ENCODE results near the gene MAMLD1.

MAMLD1 gene

DNA sequence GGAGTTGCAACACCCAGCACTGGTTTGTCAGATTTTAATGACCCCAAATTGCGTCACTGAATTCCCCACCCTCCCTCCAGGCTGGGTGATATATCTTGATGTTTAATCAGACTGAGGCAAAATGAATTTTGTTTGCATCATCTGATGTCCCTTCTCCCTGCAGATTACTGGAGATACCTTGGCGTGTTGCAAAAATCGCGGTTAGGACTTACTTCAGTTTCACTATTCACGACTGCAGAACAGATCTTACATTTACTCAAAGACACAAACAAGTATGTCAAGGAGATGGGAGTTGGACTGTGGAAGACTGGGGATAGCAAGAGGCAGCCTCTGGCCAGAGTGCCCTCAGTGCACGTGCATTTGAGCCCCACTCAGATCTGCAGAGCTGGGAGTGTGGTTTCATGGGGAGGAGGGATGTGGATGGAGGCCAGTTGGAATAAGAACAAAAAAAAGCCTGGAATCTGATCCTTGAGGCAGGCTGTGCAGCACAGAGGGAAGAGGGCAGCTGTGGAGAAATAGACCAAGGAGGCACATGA, 113.1 kb downstream of the MAMLD1 start:
- Histone ChIP-seq H3K4me1 (ENCODE audit: insufficient read depth, low read length, severe bottlenecking) (no peaks in the 10 kb centered on the region), H3K9ac (ENCODE audit: low read length) (no peak overlapping the region), H3K27me3 (ENCODE audit: insufficient read depth, low read length) (no peaks in the 10 kb centered on the region), H3F3A (ENCODE audit: insufficient read depth, low read length) (no peaks in the 10 kb centered on the region), H3K9me3 (ENCODE audit: low read length) (no peaks in the 10 kb centered on the region), H3K79me2 (ENCODE audit: insufficient read depth, low read length) (no peaks in the 10 kb centered on the region), H3K27ac (ENCODE audit: low read depth, low read length, poor library complexity, severe bottlenecking) (no peak overlapping the region), H4K20me1 (ENCODE audit: insufficient read depth, low read length) (no peaks in the 10 kb centered on the region), H3K4me3 (ENCODE audit: low read depth, low read length, poor library complexity, severe bottlenecking) (no peak overlapping the region), H3K36me3 (ENCODE audit: insufficient read depth, low read length) (no peaks in the 10 kb centered on the region), H2AFZ (ENCODE audit: low read length) (no peak overlapping the region), H3K9me2 (ENCODE audit: low read depth, low read length) (no peaks in the 10 kb centered on the region), H3K4me2 (ENCODE audit: low read length) (no peak overlapping the region)
- no peak for TF ChIP-seq EZH2 (IDR thresholded peaks at IDR 0.05; ENCODE audit: borderline replicate concordance, low read length)
- no peak for TF ChIP-seq CTCF (IDR thresholded peaks at IDR 0.05; ENCODE audit: low read length)

GRCh38 chrX:150477371-150477770, 114.3 kb downstream of the MAMLD1 start:
- Histone ChIP-seq H3F3A (ENCODE audit: insufficient read depth, low read length) (no peaks in the 10 kb centered on the region), H3K27me3 (ENCODE audit: insufficient read depth, low read length) (no peaks in the 10 kb centered on the region), H3K79me2 (ENCODE audit: insufficient read depth, low read length) (no peaks in the 10 kb centered on the region), H3K9me2 (ENCODE audit: low read depth, low read length) (no peaks in the 10 kb centered on the region), H4K20me1 (ENCODE audit: insufficient read depth, low read length) (no peaks in the 10 kb centered on the region), H2AFZ (ENCODE audit: low read length) (no peak overlapping the region), H3K4me1 (ENCODE audit: insufficient read depth, low read length, severe bottlenecking) (no peaks in the 10 kb centered on the region), H3K36me3 (ENCODE audit: insufficient read depth, low read length) (no peaks in the 10 kb centered on the region), H3K4me2 (ENCODE audit: low read length) (no peak overlapping the region), H3K9me3 (ENCODE audit: low read length) (no peaks in the 10 kb centered on the region), H3K9ac (ENCODE audit: low read length) (no peak overlapping the region), H3K4me3 (ENCODE audit: low read depth, low read length, poor library complexity, severe bottlenecking) (no peak overlapping the region), H3K27ac (ENCODE audit: low read depth, low read length, poor library complexity, severe bottlenecking) (no peak overlapping the region)
- TF ChIP-seq CTCF (IDR thresholded peaks at IDR 0.05; ENCODE audit: low read length) (no peak), EZH2 (IDR thresholded peaks at IDR 0.05; ENCODE audit: borderline replicate concordance, low read length) (no peak)

- Histone ChIP-seq H3K27me3 (ENCODE audit: insufficient read depth, low read length) (no peaks in the 10 kb centered on the region), H3F3A (ENCODE audit: insufficient read depth, low read length) (no peaks in the 10 kb centered on the region), H3K4me1 (ENCODE audit: insufficient read depth, low read length, severe bottlenecking) (no peaks in the 10 kb centered on the region), H4K20me1 (ENCODE audit: insufficient read depth, low read length) (no peaks in the 10 kb centered on the region), H2AFZ (ENCODE audit: low read length) (no peak overlapping the region), H3K4me2 (ENCODE audit: low read length) (no peak overlapping the region), H3K9ac (ENCODE audit: low read length) (no peak overlapping the region), H3K36me3 (ENCODE audit: insufficient read depth, low read length) (no peaks in the 10 kb centered on the region), H3K9me2 (ENCODE audit: low read depth, low read length) (no peaks in the 10 kb centered on the region), H3K4me3 (ENCODE audit: low read depth, low read length, poor library complexity, severe bottlenecking) (no peak overlapping the region), H3K9me3 (ENCODE audit: low read length) (no peaks in the 10 kb centered on the region), H3K79me2 (ENCODE audit: insufficient read depth, low read length) (no peaks in the 10 kb centered on the region), H3K27ac (ENCODE audit: low read depth, low read length, poor library complexity, severe bottlenecking) (no peak overlapping the region)
- TF ChIP-seq EZH2 (IDR thresholded peaks at IDR 0.05; ENCODE audit: borderline replicate concordance, low read length) (no peak), CTCF (IDR thresholded peaks at IDR 0.05; ENCODE audit: low read length) (no peak)
Measured at GRCh38 chrX:150478496-150479492, 115.7 kb downstream of the MAMLD1 start.

All from OCI-LY1 (cell line).